NCI-H2227 (cell line): ENCODE results near the gene ULBP1.
"Not testable (repeated sequence)": the region's sequence is repeated elsewhere in the genome, so short reads cannot be mapped to it uniquely, and the experiment has no call there.

Experiments used
- DNase-seq: peaks from one replicate; lab custom pipeline; 2025; ENCODE audit not compliant: unreplicated experiment; lab: John Stamatoyannopoulos, UW

ULBP1 gene

GRCh38 chr6:149951096-149951495, 12.6 kb upstream of the ULBP1 start:
- DNase-seq: no peak

GRCh38 chr6:149951626-149952025, 12.1 kb upstream of the ULBP1 start:
- DNase-seq: no peak

GRCh38 chr6:149953390-149953789, 10.4 kb upstream of the ULBP1 start:
- not testable (repeated sequence) for DNase-seq

- not testable (repeated sequence) for DNase-seq
Measured at GRCh38 chr6:149953934-149954327, 9.8 kb upstream of the ULBP1 start.

GRCh38 chr6:149954328-149954983, 9.3 kb upstream of the ULBP1 start:
- DNase-seq: not testable (repeated sequence)

- not testable (repeated sequence) for DNase-seq
Measured at GRCh38 chr6:149954984-149955653, 8.6 kb upstream of the ULBP1 start.

- DNase-seq: not testable (repeated sequence)
Measured at GRCh38 chr6:149955654-149956317, 8.0 kb upstream of the ULBP1 start.

GRCh38 chr6:149958124-149958523, 5.6 kb upstream of the ULBP1 start:
- DNase-seq: not testable (repeated sequence)

GRCh38 chr6:149959806-149960205, 3.9 kb upstream of the ULBP1 start:
- not testable (repeated sequence) for DNase-seq

- DNase-seq: no peak
Measured at GRCh38 chr6:149960488-149960887, 3.3 kb upstream of the ULBP1 start.

- no peak for DNase-seq
Measured at GRCh38 chr6:149961728-149962425, 1.9 kb upstream of the ULBP1 start.

GRCh38 chr6:149962461-149963211, 1.1 kb upstream of the ULBP1 start:
- DNase-seq: no peak

GRCh38 chr6:149963212-149963461, 606 bp upstream of the ULBP1 start:
- peak; percentile 67 for DNase-seq

GRCh38 chr6:149964308-149965193, 808 bp downstream of the ULBP1 start:
- DNase-seq: no peak

GRCh38 chr6:149965194-149966020, 1.7 kb downstream of the ULBP1 start:
- DNase-seq: peak; percentile 3

GRCh38 chr6:149966319-149966718, 2.6 kb downstream of the ULBP1 start:
- DNase-seq: not testable (repeated sequence)

GRCh38 chr6:149967591-149967990, 3.8 kb downstream of the ULBP1 start:
- DNase-seq: no peak

GRCh38 chr6:149967999-149968398, 4.3 kb downstream of the ULBP1 start:
- DNase-seq: not testable (repeated sequence)

GRCh38 chr6:149968909-149969308, 5.2 kb downstream of the ULBP1 start:
- not testable (repeated sequence) for DNase-seq
